HepG2 (cell line): ENCODE measurements around the gene ABHD12. TPM values are rescaled to one million over a fixed set of nuclear protein-coding genes. Genes with fewer than 3 reads are reported as not detected.
A peak's percentile ranks its signal among the peaks of the same experiment; 100 is the strongest.

ENCODE experiments used
- AKAP8 ChIP-seq: sonication (generic); formaldehyde crosslinking; IDR thresholded peaks from 2 replicates; pipeline ENCODE4 v1.5.1; 2020; ENCODE audit warnings: mild to moderate bottlenecking, missing genetic modification reagents
- ATF2 ChIP-seq: sonication (generic); formaldehyde crosslinking; IDR thresholded peaks from 2 replicates; pipeline ENCODE4 v1.4.0; 2020; ENCODE audit warnings: missing genetic modification reagents
- ATF6 ChIP-seq: sonication (generic); formaldehyde crosslinking; conservative IDR thresholded peaks from 2 replicates; pipeline ENCODE4 v1.4.0; 2020; ENCODE audit warnings: missing genetic modification reagents
- BRCA1 ChIP-seq: sonication (generic); formaldehyde crosslinking; IDR thresholded peaks from 2 replicates; pipeline ENCODE4 v1.4.0; 2020; ENCODE audit warnings: missing genetic modification reagents
- EEA1 ChIP-seq: sonication (generic); formaldehyde crosslinking; IDR thresholded peaks from 2 replicates; pipeline ENCODE4 v1.5.1; 2020; ENCODE audit warnings: mild to moderate bottlenecking, missing genetic modification reagents, borderline replicate concordance
- GMEB2 ChIP-seq: IDR thresholded peaks from 2 replicates; pipeline ENCODE4 v1.6.1; 2016; ENCODE audit warnings: missing biosample characterization, missing genetic modification reagents, low read depth
- HNF1B ChIP-seq: sonication (generic); formaldehyde crosslinking; IDR thresholded peaks from 2 replicates; pipeline ENCODE4 v1.5.1; 2020; ENCODE audit warnings: mild to moderate bottlenecking, moderate library complexity, missing genetic modification reagents
- NPAS2 ChIP-seq: sonication (generic); formaldehyde crosslinking; IDR thresholded peaks from 2 replicates; pipeline ENCODE4 v1.8.0; 2022; ENCODE audit warnings: mild to moderate bottlenecking, missing genetic modification reagents, borderline replicate concordance
- RNF2 ChIP-seq: fragments of 450-650 bp; conservative IDR thresholded peaks from 2 replicates; pipeline ENCODE4 v1.6.1; 2016; ENCODE audit warnings: low read depth
- SOX6 ChIP-seq, 2 experiments: fragments of 450-650 bp in 1 of 2; sonication (generic) in 1 of 2; formaldehyde crosslinking in 1 of 2; IDR thresholded peaks; 2 replicates each; pipeline versions ENCODE4 v1.4.0 to v1.6.1; 2017 to 2020; ENCODE audit warnings: antibody characterized with exemption in 1 of 2, mild to moderate bottlenecking in 1 of 2, missing genetic modification reagents in 1 of 2
- ZFX ChIP-seq: sonication (generic); formaldehyde crosslinking; IDR thresholded peaks from 2 replicates; pipeline ENCODE4 v1.4.0; 2020; ENCODE audit warnings: mild to moderate bottlenecking, low read depth, missing genetic modification reagents, moderate library complexity
- ZHX2 ChIP-seq, 2 experiments: sonication (generic) in 1 of 2; formaldehyde crosslinking in 1 of 2; IDR thresholded peaks; 2 replicates each; pipeline versions ENCODE4 v1.6.1 to v1.9.0; 2014 to 2022; ENCODE audit warnings: antibody characterized with exemption in 1 of 2, borderline replicate concordance in 1 of 2, inconsistent platforms in 1 of 2, low read depth in 1 of 2, missing genetic modification reagents in 1 of 2
- ZNF530 ChIP-seq: sonication (generic); formaldehyde crosslinking; IDR thresholded peaks from 2 replicates; pipeline ENCODE4 v1.5.0; 2020; ENCODE audit warnings: low read depth, mild to moderate bottlenecking, missing genetic modification reagents
- polyA plus RNA-seq, 8 experiments: library from polyadenylated mRNA; depleted of rRNA in 3 of 8; stranded (reverse) in 7 of 8; unstranded in 1 of 8; fragments of >200 nt; fragmentation: Illumina TruSeq in 4 of 8; extraction: Trizol in 4 of 8; gene quantifications; 2 replicates each; pipeline versions ENCODE4 v1.2.1 to v1.2.3, GENCODE V29; 2011 to 2016; ENCODE audit warnings: low read depth in 4 of 8, missing spikeins in 1 of 8, mixed read lengths in 1 of 8; ENCODE audit not compliant: insufficient read depth in 1 of 8
- total RNA-seq, 5 experiments: library from RNA; depleted of rRNA; stranded (reverse); fragments of >200 nt; fragmentation: Illumina TruSeq; extraction: Trizol; gene quantifications; 2 replicates each; pipeline ENCODE4 v1.2.3, GENCODE V29; 2016; ENCODE audit warnings: low read depth in 1 of 5

Gene ABHD12
- total and polyA plus RNA-seq, 2 of the 13 experiments (the other 11 are each of a cell fraction or from before 2014, with no cell fraction given): 23.5 to 72.1 TPM

GRCh38 chr20:25390538-25391528 lies at the start of gene ABHD12 (continued):
- TF ChIP-seq ZHX2 (IDR thresholded peaks at IDR 0.05; ENCODE audit: low read depth): peak; percentile 93
- peak; percentile 79 for TF ChIP-seq ZHX2 (CRISPR knock-in tag; IDR thresholded peaks at IDR 0.05; ENCODE audit: borderline replicate concordance)
- TF ChIP-seq EEA1 (CRISPR knock-in tag): peak; percentile 53; the same call in 1 of the 2 replicates
- peak; percentile 24; the same call in 1 of the 2 replicates for TF ChIP-seq RNF2
- peak; percentile 91 for TF ChIP-seq ATF2 (CRISPR knock-in tag)
- TF ChIP-seq ATF6: no peak
- peak; percentile 83; the same call in 1 of the 2 replicates for TF ChIP-seq BRCA1 (CRISPR knock-in tag)
- no peak for TF ChIP-seq ZNF530 (CRISPR knock-in tag)
- TF ChIP-seq SOX6 (IDR thresholded peaks at IDR 0.05): no peak
- no peak; the same call in 1 of the 2 replicates for TF ChIP-seq SOX6 (CRISPR knock-in tag; IDR thresholded peaks at IDR 0.05)
- no peak for TF ChIP-seq NPAS2 (CRISPR knock-in tag)
- TF ChIP-seq HNF1B (CRISPR knock-in tag): peak; percentile 89
- no peak for TF ChIP-seq GMEB2 (CRISPR knock-in tag)
- TF ChIP-seq AKAP8 (CRISPR knock-in tag): no peak
- TF ChIP-seq ZFX (CRISPR knock-in tag): peak; percentile 74
